Measurements from ENCODE around the gene MUC3A.
"Not testable (repeated sequence)": the region's sequence is repeated elsewhere in the genome, so short reads cannot be mapped to it uniquely, and the experiment has no call there.

The MUC3A gene

GRCh38 chr7:100974021-100974420 is 24.7 kb downstream of the MUC3A start:
- DNase-seq (ENCODE audit: low spot score) = no peak

DNA sequence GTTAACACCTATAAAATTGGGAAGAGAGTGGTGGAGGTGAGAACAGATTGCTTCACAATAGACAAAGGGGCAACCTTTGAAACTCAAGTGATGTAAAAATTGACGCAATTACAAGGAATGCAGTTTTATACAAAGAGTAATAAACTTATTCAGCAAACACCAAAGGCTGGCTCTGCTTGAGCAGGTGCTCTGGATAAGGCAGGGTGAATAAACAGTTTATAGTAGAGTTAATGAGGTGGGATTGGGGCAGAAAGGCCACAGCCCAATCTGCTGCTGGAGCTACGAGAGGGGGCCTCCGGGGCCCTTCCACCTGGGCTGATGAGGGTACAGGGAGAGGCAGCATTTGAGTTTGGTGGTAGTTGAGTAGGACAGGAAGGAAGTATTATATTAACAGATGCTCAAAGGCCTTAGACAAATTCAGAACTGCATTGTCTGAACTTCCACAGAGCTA is 26.1 kb downstream of the MUC3A start:
- DNase-seq (ENCODE audit: low spot score) = no peak

- no peak for DNase-seq (ENCODE audit: low spot score)
These were observed 29.0 kb downstream of the MUC3A start for GRCh38 chr7:100978300-100978699.

DNA sequence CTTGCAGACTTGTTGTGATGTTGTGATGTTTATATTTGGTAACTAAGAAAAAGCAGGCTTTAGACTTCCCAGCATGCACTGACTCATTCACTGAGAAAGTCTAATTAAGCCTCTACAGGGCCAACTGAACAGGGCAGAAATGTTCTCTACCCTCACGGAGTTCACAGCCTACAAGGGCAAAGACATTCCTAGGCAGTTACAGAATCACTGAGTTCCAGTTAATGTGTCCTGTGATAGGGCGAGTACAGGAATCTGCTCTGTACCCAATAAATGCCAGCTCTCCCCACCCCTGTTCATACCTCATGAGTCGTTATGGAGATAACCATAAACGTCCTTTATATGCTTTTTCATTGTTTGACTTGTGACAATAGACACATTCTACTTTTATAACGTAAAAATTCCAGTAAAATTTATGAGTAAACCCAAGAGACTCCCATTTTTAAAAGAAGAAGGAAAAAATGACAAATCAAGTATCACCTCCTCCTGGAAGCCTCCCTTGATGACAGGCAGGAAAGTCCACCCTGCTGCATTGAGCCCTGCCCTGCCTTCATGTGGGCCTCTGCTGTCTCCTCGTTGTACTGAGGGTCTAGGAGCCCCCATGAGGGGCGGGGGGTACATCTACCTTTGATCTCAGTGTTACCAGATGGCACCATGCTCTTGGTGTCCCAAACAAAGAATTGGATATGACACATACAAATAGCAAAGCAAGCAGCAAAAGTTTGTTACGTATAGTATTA is 34.3 kb downstream of the MUC3A start:
- peak; percentile 54 for DNase-seq (ENCODE audit: low spot score)

- not testable (repeated sequence) for DNase-seq (ENCODE audit: low spot score)
These were observed 35.0 kb downstream of the MUC3A start for GRCh38 chr7:100984241-100984918.

GRCh38 chr7:100985033-100985797 is 35.9 kb downstream of the MUC3A start:
- not testable (repeated sequence) for DNase-seq (ENCODE audit: low spot score)

GRCh38 chr7:100991631-100992030 is 42.3 kb downstream of the MUC3A start:
- DNase-seq (ENCODE audit: low spot score) = no peak

- DNase-seq (ENCODE audit: low spot score) = not testable (repeated sequence)
These were observed 42.9 kb downstream of the MUC3A start for GRCh38 chr7:100992280-100992679.

- DNase-seq (ENCODE audit: low spot score) = not testable (repeated sequence)
These were observed 45.3 kb downstream of the MUC3A start for GRCh38 chr7:100994671-100995070.

GRCh38 chr7:100998530-100998929 is 49.2 kb downstream of the MUC3A start:
- not testable (repeated sequence) for DNase-seq (ENCODE audit: low spot score)

- not testable (repeated sequence) for DNase-seq (ENCODE audit: low spot score)
These were observed 50.0 kb downstream of the MUC3A start for GRCh38 chr7:100999334-100999733.

DNA sequence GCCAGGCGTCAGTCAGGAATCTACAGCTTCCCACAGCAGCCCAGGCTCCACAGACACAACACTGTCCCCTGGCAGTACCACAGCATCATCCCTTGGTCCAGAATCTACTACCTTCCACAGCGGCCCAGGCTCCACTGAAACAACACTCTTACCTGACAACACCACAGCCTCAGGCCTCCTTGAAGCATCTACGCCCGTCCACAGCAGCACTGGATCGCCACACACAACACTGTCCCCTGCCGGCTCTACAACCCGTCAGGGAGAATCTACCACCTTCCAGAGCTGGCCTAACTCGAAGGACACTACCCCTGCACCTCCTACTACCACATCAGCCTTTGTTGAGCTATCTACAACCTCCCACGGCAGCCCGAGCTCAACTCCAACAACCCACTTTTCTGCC is 50.7 kb downstream of the MUC3A start:
- not testable (repeated sequence) for DNase-seq (ENCODE audit: low spot score)

DNA sequence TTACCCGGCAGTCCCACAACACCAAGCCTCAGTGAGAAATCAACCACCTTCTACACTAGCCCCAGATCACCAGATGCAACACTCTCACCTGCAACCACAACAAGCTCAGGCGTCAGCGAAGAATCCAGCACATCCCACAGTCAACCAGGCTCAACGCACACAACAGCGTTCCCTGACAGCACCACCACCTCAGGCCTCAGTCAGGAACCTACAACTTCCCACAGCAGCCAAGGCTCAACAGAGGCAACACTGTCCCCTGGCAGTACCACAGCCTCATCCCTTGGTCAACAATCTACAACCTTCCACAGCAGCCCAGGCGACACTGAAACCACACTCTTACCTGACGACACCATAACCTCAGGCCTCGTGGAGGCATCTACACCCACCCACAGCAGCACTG is 53.0 kb downstream of the MUC3A start:
- DNase-seq (ENCODE audit: low spot score) = not testable (repeated sequence)

DNA sequence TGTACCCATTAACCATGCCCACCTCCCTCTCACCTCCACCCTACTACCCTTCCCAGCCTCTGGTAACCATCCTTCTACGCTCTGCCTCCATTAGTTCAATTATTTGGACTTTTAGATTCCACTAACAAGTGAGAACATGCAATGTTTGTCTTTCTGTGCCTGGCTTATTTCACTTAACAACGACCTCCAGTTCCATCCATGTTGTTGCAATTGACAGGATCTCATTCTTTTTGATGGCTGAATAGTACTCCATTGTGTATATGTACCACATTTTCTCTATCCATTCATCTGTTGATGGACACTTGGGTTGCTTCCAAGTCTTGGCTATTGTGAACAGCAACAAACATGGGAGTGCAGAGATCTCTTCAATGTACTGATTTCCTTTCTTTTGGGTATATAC is 58.0 kb downstream of the MUC3A start:
- not testable (repeated sequence) for DNase-seq (ENCODE audit: low spot score)

GRCh38 chr7:101009629-101010028 is 60.3 kb downstream of the MUC3A start:
- DNase-seq (ENCODE audit: low spot score) = no peak

- DNase-seq (ENCODE audit: low spot score) = no peak
These were observed 63.6 kb downstream of the MUC3A start for GRCh38 chr7:101012931-101013330.

- no peak for DNase-seq (ENCODE audit: low spot score)
These were observed 66.3 kb downstream of the MUC3A start for GRCh38 chr7:101015626-101016025.

DNA sequence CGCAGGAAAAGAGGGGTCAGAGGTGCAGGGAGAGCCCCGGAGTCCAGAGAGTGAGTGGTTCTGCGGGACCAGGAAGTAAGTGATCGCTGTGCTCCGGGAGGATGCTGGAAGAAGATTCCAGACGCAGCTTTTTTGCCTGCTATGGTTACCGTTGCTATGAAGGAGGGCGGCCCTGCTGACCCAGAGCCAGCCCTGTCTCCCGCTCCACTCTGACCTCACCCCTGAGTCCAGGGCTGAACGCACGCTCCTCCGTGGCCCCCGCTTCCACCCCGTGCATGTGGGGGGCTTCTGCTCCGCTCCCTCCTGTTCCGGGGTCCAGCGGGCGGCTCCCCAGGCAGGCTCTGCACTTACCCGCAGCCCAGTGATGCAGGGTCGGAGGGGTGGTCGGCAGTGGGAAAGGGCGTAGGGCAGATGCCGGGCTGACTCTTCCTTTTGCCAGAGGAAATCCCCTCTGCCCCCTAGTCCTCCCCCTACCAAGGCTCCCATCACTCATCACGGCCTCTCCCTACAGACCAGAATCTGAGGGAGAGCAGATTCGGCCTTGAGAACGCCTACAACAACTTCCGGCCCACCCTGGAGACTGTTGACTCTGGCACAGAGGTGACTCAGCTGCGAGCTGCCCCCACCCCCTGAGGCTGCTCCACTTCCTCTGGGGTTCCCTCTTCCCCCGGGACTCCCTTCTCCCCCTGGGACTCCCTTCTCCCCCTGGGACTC is 67.9 kb downstream of the MUC3A start:
- peak; percentile 88 for DNase-seq (ENCODE audit: low spot score)

Data from SW480 (cell line).